Measurements from ENCODE around the gene NMNAT3.

GRCh38 chr3:139695426-139696313, 17.9 kb upstream of the NMNAT3 start:
- TF ChIP-seq EZH2phosphoT487 (IDR thresholded peaks at IDR 0.05; ENCODE audit: borderline replicate concordance, low read depth) (no peak), CTCF (IDR thresholded peaks at IDR 0.05) (no peak), SIN3A (IDR thresholded peaks at IDR 0.05; ENCODE audit: borderline replicate concordance, low read depth, low read length) (no peak), USF1 (IDR thresholded peaks at IDR 0.05; ENCODE audit: borderline replicate concordance, low read depth) (no peak)
